GM21825 (cell line): Measurements from ENCODE around the gene CEP57.

Experiments used
- ATAC-seq: cut with Tn5 transposase; IDR thresholded peaks from one replicate; pipeline ENCODE4 v1.9.1; 2021; ENCODE audit warnings: mild to moderate bottlenecking, moderate library complexity; ENCODE audit not compliant: unreplicated experiment

Gene CEP57

DNA sequence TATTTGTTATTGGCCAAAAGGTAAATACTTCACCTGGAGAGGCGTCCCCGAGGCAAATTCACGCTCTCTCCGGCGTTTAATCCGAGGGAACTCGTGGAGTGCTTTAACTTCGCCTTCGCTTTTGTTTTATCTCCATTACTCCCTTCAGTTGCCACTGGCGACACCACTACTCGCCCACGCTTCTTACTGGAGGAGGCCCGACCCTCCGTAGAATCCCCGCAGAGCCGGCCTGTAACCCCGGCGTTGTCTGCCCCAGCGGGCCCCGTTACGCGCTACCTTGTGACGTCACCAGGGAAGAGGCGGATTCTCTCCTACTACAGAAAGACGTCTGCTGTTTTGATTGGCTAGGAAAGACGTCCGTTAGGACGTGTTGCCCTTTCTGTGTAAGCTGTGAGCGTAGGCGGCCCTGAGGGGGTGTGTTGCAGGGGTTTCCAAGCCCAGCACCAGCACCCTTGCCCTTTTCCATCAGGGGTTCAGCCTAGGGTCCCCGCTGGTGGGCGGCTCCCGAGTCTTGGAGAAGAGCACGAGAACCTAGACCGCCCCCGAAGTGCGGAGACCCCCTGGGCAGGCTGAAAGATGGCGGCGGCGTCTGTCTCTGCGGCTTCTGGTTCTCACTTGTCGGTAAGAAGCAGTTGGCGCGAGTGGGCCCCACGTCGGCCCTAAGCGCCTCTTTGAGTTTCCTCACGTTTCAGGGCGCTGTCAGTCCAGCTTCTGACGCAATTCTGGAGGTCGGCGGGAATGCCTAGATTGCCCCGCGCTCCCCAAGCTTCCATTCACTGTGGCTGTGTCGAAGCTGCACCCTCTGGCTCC lies at the start of gene CEP57:
Gene CEP57, plus strand, starts transcription at position 376 of the 810 bp plus-strand sequence. Its CDS starts 201 bp downstream, at position 577.
- ATAC-seq, result peak; percentile 64

DNA sequence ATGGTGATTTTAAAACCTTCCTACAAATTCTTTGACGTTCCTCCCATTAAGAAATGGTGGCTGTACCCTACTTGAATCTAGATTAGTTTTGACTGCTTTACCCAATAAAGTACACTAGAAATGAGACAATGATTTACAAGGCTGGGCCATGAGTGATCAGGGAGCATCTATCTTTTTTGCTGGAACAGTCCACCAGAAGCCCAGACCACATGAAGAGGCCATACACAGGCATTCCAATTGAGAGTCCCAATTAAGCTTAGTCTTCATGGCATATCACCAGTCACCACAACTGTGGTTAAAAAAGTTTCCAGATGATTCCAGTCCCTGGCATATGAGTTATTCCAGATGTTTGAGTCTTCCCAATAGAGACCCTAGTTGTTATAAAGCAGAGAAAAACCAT lies 40.2 kb upstream of the CEP57 start:
- ATAC-seq, result no peak

DNA sequence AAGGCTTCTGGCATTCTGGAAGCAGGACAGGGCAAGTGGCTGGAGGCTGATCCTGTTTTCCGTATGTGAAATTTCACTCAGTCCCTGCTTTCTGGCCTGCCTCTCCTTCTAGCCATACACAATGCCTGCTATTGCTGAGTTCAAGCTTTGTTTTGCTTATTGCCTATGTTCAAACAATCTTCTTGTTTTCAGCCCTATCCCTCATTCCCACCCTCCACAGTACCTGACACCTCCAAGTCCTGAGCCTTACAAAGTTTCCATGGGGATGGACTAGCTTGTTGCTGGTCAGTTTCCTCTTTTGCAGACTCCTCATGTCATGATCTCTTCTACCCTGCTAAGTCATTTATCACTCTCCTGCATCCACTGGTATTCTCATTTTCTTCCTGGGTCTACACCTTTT lies 38.8 kb upstream of the CEP57 start:
- no peak for ATAC-seq

DNA sequence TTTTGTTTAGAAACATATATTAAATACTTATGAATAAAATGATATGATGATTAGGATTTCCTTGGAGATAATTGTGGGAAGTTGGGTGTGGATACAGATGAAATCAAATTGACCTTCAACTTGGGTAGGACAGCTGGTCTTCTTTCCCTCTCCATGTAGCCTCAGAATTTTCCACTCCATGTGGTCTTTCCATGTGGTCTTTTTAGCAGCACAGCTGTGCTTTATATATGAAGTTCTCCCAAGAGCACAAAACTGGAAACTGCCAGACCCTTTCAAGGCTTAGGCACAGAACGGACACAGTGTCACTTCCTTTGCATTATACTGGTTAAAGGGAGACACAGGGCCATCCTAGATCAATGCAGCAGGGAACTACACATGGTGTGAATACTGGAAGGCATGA lies 29.4 kb upstream of the CEP57 start:
- no peak for ATAC-seq

DNA sequence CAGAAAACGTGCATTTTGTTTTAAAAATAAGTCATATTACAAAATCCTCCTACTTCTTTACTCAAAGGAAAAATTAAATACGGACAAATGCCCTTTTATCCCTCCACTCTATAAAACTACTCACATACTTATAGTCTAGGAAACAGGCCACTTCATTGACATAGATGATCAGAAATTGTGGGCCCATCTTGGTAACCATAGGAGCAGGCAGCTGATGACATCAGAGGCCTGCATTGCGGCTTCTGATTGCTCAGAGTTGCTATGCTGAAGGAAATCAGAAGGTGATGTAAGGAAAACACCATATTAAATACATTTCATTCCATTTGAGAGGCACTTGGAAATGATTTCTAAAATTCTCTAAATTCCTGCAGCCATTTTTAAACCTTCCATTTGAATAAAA lies 27.8 kb upstream of the CEP57 start:
- no peak for ATAC-seq

DNA sequence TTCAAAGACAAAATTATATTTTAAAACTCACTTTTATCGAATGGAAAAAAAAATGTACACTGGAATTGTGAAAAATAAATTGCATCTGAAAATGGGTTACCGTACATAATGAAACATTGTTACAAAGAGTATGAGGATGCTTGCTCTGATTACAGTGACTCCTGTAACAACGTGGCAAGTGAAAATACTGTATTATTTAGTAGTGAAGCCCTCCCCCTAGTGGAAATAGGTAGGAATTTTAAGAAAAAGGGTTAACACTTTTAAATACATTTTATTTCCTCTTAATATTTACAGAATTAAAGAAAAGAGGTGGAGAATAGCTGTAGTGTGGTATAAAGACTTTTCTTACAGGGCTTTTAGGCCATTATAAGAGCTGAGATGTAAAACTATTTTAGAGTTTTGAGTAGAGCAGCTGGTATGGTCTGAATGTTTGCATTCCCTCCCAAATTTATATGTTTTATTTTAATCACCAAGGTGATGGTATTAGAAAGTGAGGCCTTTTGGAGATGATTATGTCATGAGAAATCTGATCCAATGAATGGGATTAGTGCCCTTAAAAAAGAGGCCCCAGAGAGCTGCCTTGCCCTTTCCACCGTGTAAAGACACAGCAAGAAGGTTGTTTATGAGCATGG lies 25.9 kb upstream of the CEP57 start:
- no peak for ATAC-seq

DNA sequence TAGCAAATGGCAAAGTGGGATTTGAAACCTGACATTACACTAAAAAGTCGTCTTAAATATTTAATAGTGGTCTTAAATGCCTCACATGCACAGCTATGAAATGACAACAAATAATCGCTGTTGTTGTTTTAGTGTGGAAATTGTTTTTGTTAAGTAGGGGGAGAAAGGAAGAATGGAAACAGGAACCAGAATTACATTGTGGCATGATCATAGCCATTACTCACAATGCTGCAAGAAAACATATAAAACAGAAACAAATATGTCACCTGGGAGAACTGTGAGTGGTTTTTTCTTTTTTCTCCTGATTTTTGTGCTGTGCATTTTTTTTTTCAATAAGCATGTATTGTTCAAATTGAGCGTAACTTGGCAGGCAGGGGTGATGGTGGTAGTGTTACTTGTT lies 23.6 kb upstream of the CEP57 start:
- no peak for ATAC-seq

DNA sequence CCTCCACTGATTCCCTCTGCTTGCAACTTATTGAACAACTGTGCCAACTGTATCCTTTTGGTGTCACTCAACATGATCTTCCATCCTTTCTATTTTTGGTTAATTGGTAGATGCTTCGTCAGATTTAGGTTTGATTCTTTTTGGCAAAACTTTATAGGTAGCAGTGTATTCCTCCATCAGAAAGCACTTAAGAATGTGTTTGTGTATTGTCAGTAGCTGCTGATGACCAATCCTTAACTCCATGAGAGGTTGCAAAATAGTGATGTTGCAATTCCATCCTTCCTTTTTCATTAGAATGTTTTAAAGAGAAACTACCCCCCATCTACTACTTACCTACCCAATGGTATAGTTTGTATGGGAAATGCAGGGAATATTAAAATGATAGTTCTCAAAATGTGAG lies 22.8 kb upstream of the CEP57 start:
- ATAC-seq, result no peak

DNA sequence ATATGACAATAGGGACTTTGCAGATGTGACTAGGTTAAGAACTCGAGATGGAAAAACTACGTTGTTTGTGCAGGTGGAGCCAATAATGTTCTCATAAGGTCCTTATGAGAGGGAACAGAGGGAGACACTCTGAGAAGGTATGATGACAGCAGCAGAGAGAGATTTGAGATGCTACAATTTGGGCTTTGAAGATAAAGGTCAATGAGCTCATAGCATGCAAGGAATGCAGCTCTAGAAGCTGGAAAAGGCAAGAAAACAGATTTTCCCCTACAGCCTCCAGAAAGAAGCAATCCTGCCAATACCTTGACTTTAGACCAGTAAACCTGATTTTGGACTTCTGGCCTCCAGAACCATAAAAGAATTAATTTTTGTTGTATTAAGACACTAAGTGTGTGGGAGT lies 21.8 kb upstream of the CEP57 start:
- ATAC-seq, result no peak

DNA sequence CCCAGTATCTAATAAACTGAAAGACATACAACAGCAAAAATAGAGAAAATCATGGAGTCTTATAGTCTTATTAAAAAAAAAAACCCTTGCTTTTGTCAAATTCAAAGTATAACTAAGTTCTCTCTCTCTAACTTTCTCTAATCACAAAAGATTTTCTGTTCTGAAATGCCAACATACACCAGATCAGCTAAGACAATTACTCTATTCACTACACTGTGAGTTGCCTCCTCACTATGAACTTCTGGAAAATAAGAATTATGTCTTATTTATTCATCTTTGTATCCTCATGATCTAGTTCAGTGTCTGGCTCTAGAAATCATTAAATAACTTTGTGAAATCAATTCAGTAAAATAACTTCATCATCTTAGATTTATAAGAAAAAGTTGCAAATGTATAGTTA lies 13.4 kb upstream of the CEP57 start:
- ATAC-seq, result no peak

DNA sequence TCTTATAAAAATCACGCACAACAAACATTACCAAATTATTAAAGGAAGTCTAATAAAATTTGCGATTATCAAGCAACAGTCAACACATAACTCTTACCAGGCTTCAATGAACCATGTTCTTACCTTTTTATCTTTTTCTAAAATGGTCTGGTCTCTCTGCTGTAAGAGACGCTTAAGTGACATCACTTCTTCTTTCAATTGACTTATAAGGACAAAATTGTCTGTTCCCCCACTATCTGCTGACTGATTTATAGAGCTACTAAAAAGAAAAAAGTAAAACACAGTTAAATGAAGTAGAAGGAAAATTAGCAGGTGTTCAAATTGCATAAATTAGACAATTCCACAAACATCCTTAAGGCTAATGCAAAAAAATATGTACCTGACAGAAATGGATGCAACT lies 11.6 kb upstream of the CEP57 start:
- ATAC-seq, result no peak

DNA sequence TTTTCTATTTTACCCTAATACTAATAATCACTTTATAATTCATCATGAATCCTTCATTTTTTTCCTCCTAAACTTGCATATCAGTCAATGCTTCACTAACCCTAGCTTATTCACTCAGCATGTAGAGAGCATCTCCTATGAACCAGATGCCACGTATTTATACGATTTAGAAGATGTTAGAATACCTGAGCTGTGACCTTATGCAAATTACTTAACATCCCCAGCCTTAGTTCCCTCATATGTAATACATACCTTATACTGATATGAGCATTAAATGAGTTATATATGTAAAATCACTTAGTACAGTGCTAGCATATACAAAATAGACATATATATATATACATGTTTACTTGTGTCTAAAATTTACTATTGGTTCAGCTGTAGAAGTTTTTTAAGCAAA lies 9.8 kb upstream of the CEP57 start:
- no peak for ATAC-seq

DNA sequence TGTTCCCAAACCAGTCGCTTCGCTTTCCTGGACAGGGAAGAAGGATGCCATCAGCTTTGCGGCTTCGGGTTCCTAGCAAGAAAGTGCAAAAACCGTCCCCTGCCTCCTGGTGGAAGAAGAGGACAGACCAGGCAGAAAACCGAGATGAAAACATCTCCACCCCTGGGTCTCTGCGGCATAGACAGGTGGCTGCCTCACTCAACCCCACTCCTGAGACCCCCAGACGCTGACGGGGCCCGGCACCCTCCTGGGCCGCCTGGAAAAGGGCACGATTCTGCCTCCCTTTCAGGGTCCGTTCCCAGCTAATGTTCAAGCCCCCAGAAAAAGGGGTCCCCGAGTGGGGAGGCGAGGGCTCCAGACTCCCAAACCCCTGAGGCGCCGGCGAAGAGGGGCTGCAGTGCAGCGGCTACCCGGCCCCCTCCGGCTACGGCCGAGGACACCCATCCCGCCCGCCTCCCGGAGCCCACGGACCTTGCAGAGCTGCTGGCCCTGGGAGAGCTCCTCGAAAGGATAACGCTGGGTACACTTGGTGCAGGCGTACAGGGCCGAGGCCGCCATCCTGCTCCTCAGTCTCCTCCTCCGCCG lies 1.3 kb upstream of the CEP57 start:
- no peak for ATAC-seq

DNA sequence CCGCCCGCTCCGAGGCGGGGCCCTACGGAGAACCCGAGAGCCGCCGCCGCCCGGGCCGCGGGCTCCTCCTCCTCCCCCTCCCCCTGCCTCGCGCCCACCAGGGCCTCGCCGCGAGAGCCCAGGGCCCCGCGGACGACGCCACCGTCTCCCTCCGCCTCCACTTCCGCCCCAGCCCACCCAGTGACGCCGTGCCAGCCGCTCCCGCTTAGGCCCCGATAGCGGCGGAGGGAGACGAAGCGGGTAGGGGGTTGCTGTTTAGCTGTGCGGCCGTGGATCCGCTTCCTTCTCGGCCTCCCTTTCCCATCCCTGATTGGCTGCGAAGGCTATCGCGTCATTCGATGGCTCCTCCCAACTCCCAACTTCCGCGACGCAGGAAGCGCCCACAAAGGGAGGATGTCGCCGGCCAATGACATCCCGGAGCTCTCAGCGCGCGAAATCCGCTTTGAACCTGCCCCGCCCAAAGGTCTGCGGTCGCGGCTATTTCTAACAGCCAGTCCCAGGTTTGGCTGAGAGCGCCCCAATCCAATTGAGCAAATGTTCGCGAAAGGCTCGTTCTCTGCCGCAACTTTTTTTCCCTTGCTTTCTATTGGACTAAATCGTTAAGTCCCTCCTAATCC lies 684 bp upstream of the CEP57 start, which contains the start of gene FAM76B:
Gene FAM76B, minus strand, starts transcription at position 277 of the 617 bp plus-strand sequence. CDS start 304 bp downstream, outside the sequence.
- peak; percentile 74 for ATAC-seq

DNA sequence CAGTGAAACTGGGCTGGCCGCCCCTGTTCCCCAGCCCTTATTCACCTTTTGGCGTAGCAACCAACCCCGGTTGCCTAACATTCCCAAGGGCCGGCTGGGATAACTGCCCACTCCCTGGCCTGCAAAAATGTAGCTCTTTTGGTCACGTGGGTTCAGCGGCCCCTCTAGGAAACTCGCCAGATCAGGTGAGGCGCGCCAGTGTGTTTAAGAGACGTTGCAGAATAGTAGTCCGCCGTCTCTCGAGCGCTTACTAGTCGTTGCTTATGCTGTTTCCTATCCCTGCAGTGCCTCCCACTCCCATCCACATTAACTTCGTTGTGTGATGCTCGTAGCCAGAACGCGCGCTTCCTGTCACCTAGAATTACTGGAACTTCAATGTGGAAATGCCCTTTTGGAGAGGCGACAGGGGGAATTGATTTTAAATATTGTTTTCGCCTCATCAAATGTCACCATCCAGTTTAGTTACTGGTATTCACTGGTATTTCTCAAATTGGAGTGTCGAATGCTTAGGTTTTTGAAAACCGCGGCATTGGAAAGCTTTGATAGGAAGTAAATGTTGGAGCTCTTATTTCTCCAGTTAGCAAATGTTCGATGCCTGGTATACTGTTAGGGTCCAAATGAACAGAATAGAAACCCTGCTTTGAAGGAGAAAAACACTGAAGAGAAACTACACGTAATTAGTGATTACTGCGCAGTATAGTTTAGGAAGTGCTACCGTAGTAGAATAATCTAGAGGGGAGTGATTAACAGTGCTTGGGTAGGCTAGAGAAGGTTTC lies 823 bp downstream of the CEP57 start:
- ATAC-seq, result no peak

DNA sequence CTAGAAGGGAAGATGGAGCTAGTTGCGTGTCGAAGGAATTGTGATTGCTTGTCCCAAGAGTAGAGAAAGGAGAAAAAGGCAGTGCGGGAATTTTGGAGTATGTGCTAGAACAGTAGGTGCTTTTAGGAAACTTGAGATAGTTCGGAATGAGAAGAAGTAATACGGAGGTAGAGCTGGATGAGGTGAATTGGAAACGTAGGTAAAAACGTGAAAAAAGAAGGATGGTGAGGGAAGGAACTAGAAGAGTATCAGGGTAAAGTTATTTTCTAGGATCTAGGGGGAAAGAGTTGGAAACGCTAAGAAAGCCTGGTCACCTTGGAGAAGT lies 1.4 kb downstream of the CEP57 start:
- ATAC-seq, result no peak

DNA sequence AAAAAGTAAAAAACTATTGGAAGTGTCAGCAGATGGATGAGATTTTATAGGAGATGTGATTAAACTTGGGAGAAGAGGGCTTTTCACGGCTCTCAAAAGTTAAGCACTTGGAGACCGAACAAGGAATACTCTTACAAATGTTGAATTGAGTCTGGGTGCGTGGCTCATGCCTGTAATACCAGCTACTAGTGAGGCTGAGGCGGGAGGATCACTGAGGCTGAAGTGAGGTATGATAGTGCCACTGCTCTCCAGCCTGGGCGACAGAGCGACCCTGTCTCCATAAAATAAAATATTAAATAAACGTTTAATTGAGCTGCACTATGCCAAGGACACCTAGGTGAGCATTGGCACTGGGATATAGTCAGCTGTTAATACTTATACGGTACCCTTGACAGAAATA lies 1.9 kb downstream of the CEP57 start:
- no peak for ATAC-seq

DNA sequence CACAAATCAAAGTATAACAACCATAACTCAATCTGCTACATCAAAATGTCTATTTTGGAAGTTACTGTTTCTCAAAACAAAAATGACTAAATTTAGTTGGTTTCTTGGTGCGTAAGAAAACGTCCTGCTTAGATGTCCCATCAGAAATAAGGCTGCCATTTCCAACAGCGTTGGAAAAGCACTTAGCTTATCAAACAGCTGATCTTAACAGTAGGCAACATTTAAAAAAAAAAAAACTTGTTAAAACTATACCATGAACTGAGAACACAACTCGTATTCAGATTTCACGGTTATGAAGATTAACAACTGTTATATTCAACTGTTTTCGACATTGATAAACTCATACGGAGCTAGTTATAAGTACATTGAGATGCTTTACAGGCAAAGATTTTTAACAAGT lies 2.4 kb downstream of the CEP57 start:
- ATAC-seq, result no peak

DNA sequence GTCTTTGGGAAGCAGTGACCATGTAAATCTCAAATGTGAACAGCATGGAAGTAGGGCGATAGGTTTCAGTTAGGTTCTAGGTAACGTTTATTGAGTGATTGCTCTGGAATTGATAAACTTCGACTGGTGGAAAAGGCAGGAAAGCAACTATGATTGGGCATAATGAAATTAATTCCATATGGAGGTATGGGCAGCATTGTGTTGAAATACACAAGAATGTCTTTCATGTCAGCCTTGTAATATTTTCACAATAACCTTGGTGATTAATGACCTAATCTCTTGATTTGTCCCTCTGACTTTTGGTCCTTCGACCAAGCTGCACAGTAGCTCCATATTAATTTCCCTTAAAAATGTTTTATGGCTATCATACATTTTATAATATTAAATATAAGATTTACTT lies 2.8 kb downstream of the CEP57 start:
- no peak for ATAC-seq

DNA sequence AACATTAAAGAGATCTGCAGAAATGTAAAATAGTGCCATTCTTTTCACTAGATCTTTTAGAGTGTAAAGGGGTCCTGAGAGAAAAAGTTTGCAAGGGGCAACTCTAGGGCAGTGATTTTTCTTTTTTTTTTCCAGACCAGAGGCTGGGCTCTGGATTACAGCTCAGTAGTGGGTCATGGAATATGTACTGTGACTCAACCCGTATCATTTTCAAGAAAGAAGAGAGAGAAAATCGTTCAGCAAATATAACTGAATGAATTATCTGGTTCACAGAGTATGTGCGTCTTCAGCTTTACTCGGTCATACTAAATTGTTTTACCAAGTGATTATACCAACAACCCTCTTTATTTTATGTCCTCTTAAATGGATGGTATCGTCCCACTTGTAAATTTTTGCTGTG lies 3.8 kb downstream of the CEP57 start:
- no peak for ATAC-seq

DNA sequence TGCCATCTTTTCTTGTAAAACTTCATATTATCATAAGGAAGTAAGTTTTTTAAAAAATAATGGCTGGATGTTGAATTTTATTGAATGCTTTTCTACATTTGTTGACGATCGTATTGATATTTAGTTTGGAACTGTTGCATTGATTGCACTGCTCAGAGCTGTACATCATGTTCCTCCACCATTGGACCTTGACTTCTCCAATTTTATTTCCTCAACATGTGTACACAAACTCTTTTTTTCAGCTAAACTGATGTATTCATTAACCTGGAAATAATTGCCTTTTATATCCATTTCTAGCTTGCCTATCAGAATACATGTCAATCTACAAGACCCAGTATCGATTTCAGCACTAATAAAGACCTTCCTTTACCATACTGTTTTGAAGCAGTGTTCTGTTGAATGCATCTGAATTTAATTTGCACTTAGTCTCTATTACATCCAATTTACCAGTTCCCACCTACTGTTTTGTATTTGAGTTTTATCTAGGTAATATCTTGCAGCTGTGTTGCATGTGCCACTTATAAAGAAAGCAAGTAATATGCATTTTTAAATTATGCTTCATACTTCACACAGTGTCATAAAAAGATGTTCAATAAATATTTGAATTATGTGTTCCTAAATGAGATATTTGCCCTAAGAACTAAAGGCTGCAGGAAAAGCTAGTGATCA lies 5.5 kb downstream of the CEP57 start:
- no peak for ATAC-seq
